GM12891 (cell line): ENCODE results near the gene ASTE1.

Source experiments
- POLR2A ChIP-seq: IDR thresholded peaks from 2 replicates; pipeline ENCODE4 v1.6.1; 2011; ENCODE audit warnings: low read depth, low read length, control low read depth
- POLR2AphosphoS5 ChIP-seq: IDR thresholded peaks from 2 replicates; pipeline ENCODE4 v1.6.1; 2011; ENCODE audit warnings: low read depth, low read length, control low read depth
- SPI1 ChIP-seq: IDR thresholded peaks from 2 replicates; pipeline ENCODE4 v1.6.1; 2011; ENCODE audit warnings: low read depth, low read length, control low read depth
- TAF1 ChIP-seq: IDR thresholded peaks from 2 replicates; pipeline ENCODE4 v1.6.1; 2011; ENCODE audit warnings: low read depth, low read length, control low read depth

GRCh38 chr3:131036200-131036816, 9.7 kb upstream of the ASTE1 start:
- no peak for TF ChIP-seq POLR2A
- TF ChIP-seq SPI1, result no peak
- no peak for TF ChIP-seq TAF1
- TF ChIP-seq POLR2AphosphoS5, result no peak
